Activated CD4-positive, alpha-beta memory T cell treated with anti-CD3 and anti-CD28 coated beads, Interleukin-2, amount 10 ng/mL, durations not matched to agents 7 days and 5 days (primary cell): ENCODE data around the gene PDP2. TPM values are rescaled to one million over a fixed set of nuclear protein-coding genes. Genes with fewer than 3 reads are reported as not detected.
A peak's percentile ranks its signal among the peaks of the same experiment; 100 is the strongest.

Experiments
- CTCF ChIA-PET: fragments of 350-600 bp; sonication (Branson Sonifier 250); formaldehyde crosslinking; loops from one replicate; lab custom pipeline; 2021; ENCODE audit warnings: antibody characterized with exemption, inconsistent platforms; lab: Charles Lee
- POLR2A ChIA-PET: fragments of 350-600 bp; sonication (Branson Sonifier 250); formaldehyde crosslinking; loops from one replicate; lab custom pipeline; 2021; ENCODE audit warnings: antibody characterized with exemption; lab: Charles Lee
- DNase-seq: peaks from one replicate; pipeline ENCODE4 v3.0.0-alpha.2; 2020
- H3K27ac Mint-ChIP-seq: one replicate; pipeline ENCODE4 v1.8.0; 2021; ENCODE audit warnings: mild to moderate bottlenecking, mixed read lengths
- H3K27me3 Mint-ChIP-seq: one replicate; pipeline ENCODE4 v1.8.0; 2021; ENCODE audit warnings: mixed read lengths
- H3K36me3 Mint-ChIP-seq: one replicate; pipeline ENCODE4 v1.8.0; 2021; ENCODE audit warnings: low read depth, mixed read lengths
- H3K4me1 Mint-ChIP-seq: one replicate; pipeline ENCODE4 v1.8.0; 2021; ENCODE audit warnings: mixed read lengths
- H3K4me3 Mint-ChIP-seq: one replicate; pipeline ENCODE4 v1.8.0; 2021; ENCODE audit warnings: mild to moderate bottlenecking, mixed read lengths
- H3K9me3 Mint-ChIP-seq: one replicate; pipeline ENCODE4 v1.8.0; 2021; ENCODE audit warnings: mixed read lengths
- total RNA-seq, 2 experiments: library from RNA; stranded (reverse); gene quantifications; one replicate each; pipeline ENCODE4 v1.2.3, GENCODE V29; 2021

PDP2 gene
- 10 to 100 TPM; 30.7 to 33.9 TPM for total RNA-seq

- CTCF ChIA-PET: interaction anchor here (1.2 to 4.3 kb wide), 11 partner anchors 8 to 230 kb away, joined by 3 to 35 read pairs (median 8); partner anchors contain the start of genes DYNC1LI2 and NAE1
- peaks cover 23% of the 10 kb centered on the region for H3K36me3 Mint-ChIP-seq
These were observed at the start of gene PDP2 for GRCh38 chr16:66880288-66881013. Gene PDP2, plus strand, starts transcription at chr16:66880515. Its CDS starts 3,770 bp downstream, at chr16:66884285.

GRCh38 chr16:66832190-66832589 lies 48.1 kb upstream of the PDP2 start:
- no peaks in the 10 kb centered on the region for H3K9me3 Mint-ChIP-seq
- no peak for DNase-seq
- ChIA-PET CTCF (interaction anchor here (2.1 to 5.2 kb wide), 5 partner anchors 16 to 43 kb away, joined by 19 to 125 read pairs (median 38); no protein-coding TSS in a partner anchor), POLR2A (interaction anchor here (2.0 to 4.7 kb wide), 2 partner anchors 42 to 50 kb away, joined by 4 to 37 read pairs; no protein-coding TSS in a partner anchor)
- H3K4me1 Mint-ChIP-seq: peaks cover 33% of the 10 kb centered on the region
- no peak overlapping the region for H3K27ac Mint-ChIP-seq
- H3K27me3 Mint-ChIP-seq: no peaks in the 10 kb centered on the region
- H3K36me3 Mint-ChIP-seq: peaks cover 16% of the 10 kb centered on the region
- no peak overlapping the region for H3K4me3 Mint-ChIP-seq

More at GRCh38 chr16:66880288-66881013, at the start of gene PDP2:
- POLR2A ChIA-PET: interaction anchor here (0.8 to 1.9 kb wide), 13 partner anchors 8 to 283 kb away, joined by 3 to 10 read pairs (median 4); partner anchors contain the start of genes CIAO2B, DYNC1LI2 and NAE1
- Mint-ChIP-seq H3K27me3 (no peaks in the 10 kb centered on the region), H3K27ac (peak within 1 kb of the TSS; percentile 89), H3K4me1 (peaks cover 54% of the 10 kb centered on the region), H3K9me3 (peaks cover 3% of the 10 kb centered on the region), H3K4me3 (peak within 1 kb of the TSS; percentile 98)
- peak; percentile 93 for DNase-seq

- Mint-ChIP-seq H3K27ac (no peak overlapping the region), H3K27me3 (no peaks in the 10 kb centered on the region), H3K4me1 (peaks cover 30% of the 10 kb centered on the region), H3K4me3 (no peak overlapping the region), H3K9me3 (no peaks in the 10 kb centered on the region), H3K36me3 (peaks cover 13% of the 10 kb centered on the region)
- no peak for DNase-seq
- ChIA-PET POLR2A (interaction anchor here (0.5 to 4.7 kb wide), 2 partner anchors 21 to 41 kb away, joined by 3 to 37 read pairs; no protein-coding TSS in a partner anchor), CTCF (interaction anchor here (1.3 to 5.2 kb wide), 4 partner anchors 10 to 40 kb away, joined by 3 to 125 read pairs (median 34); no protein-coding TSS in a partner anchor)
These were observed 47.5 kb upstream of the PDP2 start for GRCh38 chr16:66832661-66833305.

GRCh38 chr16:66834746-66835145 lies 45.6 kb upstream of the PDP2 start:
- CTCF ChIA-PET: interaction anchor here (1.2 to 2.2 kb wide), 3 partner anchors 26 to 38 kb away, joined by 5 to 11 read pairs (median 6); no protein-coding TSS in a partner anchor
- no peak overlapping the region for H3K4me3 Mint-ChIP-seq

GRCh38 chr16:66840883-66841282 lies 39.4 kb upstream of the PDP2 start:
- Mint-ChIP-seq H3K9me3 (no peaks in the 10 kb centered on the region), H3K36me3 (no peaks in the 10 kb centered on the region), H3K27me3 (peaks cover 48% of the 10 kb centered on the region), H3K4me1 (peaks cover 6% of the 10 kb centered on the region), H3K27ac (no peak overlapping the region), H3K4me3 (no peak overlapping the region)
- ChIA-PET POLR2A (no interaction called here), CTCF (interaction anchor here (3.7 kb wide), 1 partner anchor 10 kb away, joined by 28 read pairs; the partner anchor contains the start of gene NAE1)
- DNase-seq: no peak

More at GRCh38 chr16:66834746-66835145, 45.6 kb upstream of the PDP2 start:
- POLR2A ChIA-PET: no interaction called here
- Mint-ChIP-seq H3K36me3 (no peaks in the 10 kb centered on the region), H3K27ac (no peak overlapping the region), H3K9me3 (no peaks in the 10 kb centered on the region), H3K4me1 (peaks cover 12% of the 10 kb centered on the region), H3K27me3 (peaks cover 16% of the 10 kb centered on the region)
- DNase-seq: no peak

GRCh38 chr16:66841366-66841765 lies 38.9 kb upstream of the PDP2 start:
- Mint-ChIP-seq H3K4me3 (no peak overlapping the region), H3K27me3 (peaks cover 52% of the 10 kb centered on the region), H3K27ac (no peak overlapping the region), H3K4me1 (peaks cover 6% of the 10 kb centered on the region), H3K9me3 (no peaks in the 10 kb centered on the region), H3K36me3 (no peaks in the 10 kb centered on the region)
- ChIA-PET CTCF (interaction anchor here (2.4 to 3.7 kb wide), 2 partner anchors 10 to 27 kb away, joined by 11 to 28 read pairs; partner anchors contain the start of gene NAE1), POLR2A (interaction anchor here (3.1 kb wide), 1 partner anchor 11 kb away, joined by 17 read pairs; the partner anchor contains the start of gene NAE1)
- no peak for DNase-seq

GRCh38 chr16:66842765-66843164 lies 37.5 kb upstream of the PDP2 start:
- no peak for DNase-seq
- Mint-ChIP-seq H3K9me3 (no peaks in the 10 kb centered on the region), H3K4me1 (peaks cover 13% of the 10 kb centered on the region), H3K4me3 (no peak overlapping the region), H3K27me3 (peaks cover 56% of the 10 kb centered on the region), H3K36me3 (no peaks in the 10 kb centered on the region), H3K27ac (no peak overlapping the region)
- CTCF ChIA-PET: interaction anchor here (1.4 to 3.7 kb wide), 3 partner anchors 12 to 86 kb away, joined by 4 to 28 read pairs (median 11); partner anchors contain the start of gene NAE1
- POLR2A ChIA-PET: interaction anchor here (3.1 kb wide), 1 partner anchor 12 kb away, joined by 17 read pairs; the partner anchor contains the start of gene NAE1

- H3K9me3 Mint-ChIP-seq: no peaks in the 10 kb centered on the region
- no peak overlapping the region for H3K4me3 Mint-ChIP-seq
- H3K27me3 Mint-ChIP-seq: peaks cover 54% of the 10 kb centered on the region
- no peak overlapping the region for H3K27ac Mint-ChIP-seq
- peaks cover 17% of the 10 kb centered on the region for H3K4me1 Mint-ChIP-seq
- ChIA-PET POLR2A (interaction anchor here (3.1 kb wide), 1 partner anchor 13 kb away, joined by 17 read pairs; the partner anchor contains the start of gene NAE1), CTCF (interaction anchor here (1.4 to 3.7 kb wide), 3 partner anchors 12 to 86 kb away, joined by 4 to 28 read pairs (median 11); partner anchors contain the start of gene NAE1)
- no peaks in the 10 kb centered on the region for H3K36me3 Mint-ChIP-seq
- no peak for DNase-seq
These were observed 37.1 kb upstream of the PDP2 start for GRCh38 chr16:66843191-66843590.

GRCh38 chr16:66844009-66844341 lies 36.3 kb upstream of the PDP2 start:
- H3K27me3 Mint-ChIP-seq: peaks cover 46% of the 10 kb centered on the region
- no peak for DNase-seq
- ChIA-PET CTCF (interaction anchor here (1.4 to 3.7 kb wide), 2 partner anchors 13 to 85 kb away, joined by 4 to 28 read pairs; partner anchors contain the start of gene NAE1), POLR2A (interaction anchor here (3.1 kb wide), 1 partner anchor 13 kb away, joined by 17 read pairs; the partner anchor contains the start of gene NAE1)
- no peak overlapping the region for H3K27ac Mint-ChIP-seq
- peaks cover 20% of the 10 kb centered on the region for H3K4me1 Mint-ChIP-seq
- no peaks in the 10 kb centered on the region for H3K36me3 Mint-ChIP-seq
- H3K4me3 Mint-ChIP-seq: no peak overlapping the region
- H3K9me3 Mint-ChIP-seq: no peaks in the 10 kb centered on the region

- no peaks in the 10 kb centered on the region for H3K36me3 Mint-ChIP-seq
- H3K27ac Mint-ChIP-seq: no peak within 1 kb of the TSS
- peaks cover 41% of the 10 kb centered on the region for H3K27me3 Mint-ChIP-seq
- H3K4me3 Mint-ChIP-seq: no peak within 1 kb of the TSS
- POLR2A ChIA-PET: interaction anchor here (3.1 kb wide), 1 partner anchor 14 kb away, joined by 17 read pairs; the partner anchor contains the start of gene NAE1
- no peak for DNase-seq
- peaks cover 20% of the 10 kb centered on the region for H3K4me1 Mint-ChIP-seq
- no peaks in the 10 kb centered on the region for H3K9me3 Mint-ChIP-seq
- CTCF ChIA-PET: interaction anchor here (0.7 to 4.7 kb wide), 4 partner anchors 9 to 24 kb away, joined by 3 to 32 read pairs (median 16); partner anchors contain the start of gene NAE1
These were observed 35.8 kb upstream of the PDP2 start, which contains the start of gene CA7 for GRCh38 chr16:66844342-66845079. Gene CA7, plus strand, starts transcription at chr16:66844414. Its CDS starts 74 bp downstream, at chr16:66844488.

GRCh38 chr16:66845080-66845410 lies 35.3 kb upstream of the PDP2 start:
- H3K27me3 Mint-ChIP-seq: peaks cover 37% of the 10 kb centered on the region
- no peak for DNase-seq
- H3K27ac Mint-ChIP-seq: no peak overlapping the region
- H3K36me3 Mint-ChIP-seq: no peaks in the 10 kb centered on the region
- peaks cover 20% of the 10 kb centered on the region for H3K4me1 Mint-ChIP-seq
- no peak overlapping the region for H3K4me3 Mint-ChIP-seq
- POLR2A ChIA-PET: no interaction called here
- no peaks in the 10 kb centered on the region for H3K9me3 Mint-ChIP-seq
- CTCF ChIA-PET: interaction anchor here (0.7 to 4.7 kb wide), 3 partner anchors 9 to 23 kb away, joined by 3 to 32 read pairs (median 4); partner anchors contain the start of gene NAE1
